ENCODE measurements around the gene HLCS. TPM values are rescaled to one million over a fixed set of nuclear protein-coding genes. Genes with fewer than 3 reads are reported as not detected.

Gene HLCS
- total RNA-seq, 1 donor from 2014 or later: 15.9 TPM

DNA sequence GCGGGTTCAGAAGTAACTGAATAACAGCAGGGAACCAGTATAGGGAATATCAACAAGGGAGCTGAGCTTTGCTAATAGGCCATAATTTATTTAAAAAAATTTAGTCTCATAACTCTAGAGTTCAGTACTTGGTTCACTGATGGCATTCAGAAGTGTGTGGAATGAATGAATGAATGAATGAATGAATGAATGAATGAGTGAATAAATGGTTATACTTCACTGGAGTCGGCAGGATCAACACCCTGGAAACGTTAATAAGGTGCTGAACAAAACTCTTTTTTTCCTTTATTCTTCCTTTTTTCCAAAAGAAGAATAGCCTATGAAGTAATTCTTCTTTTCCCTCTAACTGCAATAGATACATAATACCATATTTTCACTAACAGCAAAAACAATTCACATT is 138.3 kb downstream of the HLCS start:
- H3K9me3 Mint-ChIP-seq (ENCODE audit: unreplicated experiment): no peaks in the 10 kb centered on the region
- H3K4me1 Mint-ChIP-seq (ENCODE audit: low read depth, unreplicated experiment): peaks cover 9% of the 10 kb centered on the region
- TF ChIP-seq, protein P1, sequence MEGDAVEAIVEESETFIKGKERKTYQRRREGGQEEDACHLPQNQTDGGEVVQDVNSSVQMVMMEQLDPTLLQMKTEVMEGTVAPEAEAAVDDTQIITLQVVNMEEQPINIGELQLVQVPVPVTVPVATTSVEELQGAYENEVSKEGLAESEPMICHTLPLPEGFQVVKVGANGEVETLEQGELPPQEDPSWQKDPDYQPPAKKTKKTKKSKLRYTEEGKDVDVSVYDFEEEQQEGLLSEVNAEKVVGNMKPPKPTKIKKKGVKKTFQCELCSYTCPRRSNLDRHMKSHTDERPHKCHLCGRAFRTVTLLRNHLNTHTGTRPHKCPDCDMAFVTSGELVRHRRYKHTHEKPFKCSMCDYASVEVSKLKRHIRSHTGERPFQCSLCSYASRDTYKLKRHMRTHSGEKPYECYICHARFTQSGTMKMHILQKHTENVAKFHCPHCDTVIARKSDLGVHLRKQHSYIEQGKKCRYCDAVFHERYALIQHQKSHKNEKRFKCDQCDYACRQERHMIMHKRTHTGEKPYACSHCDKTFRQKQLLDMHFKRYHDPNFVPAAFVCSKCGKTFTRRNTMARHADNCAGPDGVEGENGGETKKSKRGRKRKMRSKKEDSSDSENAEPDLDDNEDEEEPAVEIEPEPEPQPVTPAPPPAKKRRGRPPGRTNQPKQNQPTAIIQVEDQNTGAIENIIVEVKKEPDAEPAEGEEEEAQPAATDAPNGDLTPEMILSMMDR (IDR thresholded peaks at IDR 0.05; ENCODE audit: partially characterized antibody, unreplicated experiment): no peak
- no peaks in the 10 kb centered on the region for H3K36me3 Mint-ChIP-seq (ENCODE audit: unreplicated experiment)
- DNase-seq: no peak
- H3K27ac Mint-ChIP-seq (ENCODE audit: unreplicated experiment): no peak overlapping the region
- H3K4me3 Mint-ChIP-seq (ENCODE audit: unreplicated experiment): no peak overlapping the region
- no peaks in the 10 kb centered on the region for H3K27me3 Mint-ChIP-seq (ENCODE audit: unreplicated experiment)

DNA sequence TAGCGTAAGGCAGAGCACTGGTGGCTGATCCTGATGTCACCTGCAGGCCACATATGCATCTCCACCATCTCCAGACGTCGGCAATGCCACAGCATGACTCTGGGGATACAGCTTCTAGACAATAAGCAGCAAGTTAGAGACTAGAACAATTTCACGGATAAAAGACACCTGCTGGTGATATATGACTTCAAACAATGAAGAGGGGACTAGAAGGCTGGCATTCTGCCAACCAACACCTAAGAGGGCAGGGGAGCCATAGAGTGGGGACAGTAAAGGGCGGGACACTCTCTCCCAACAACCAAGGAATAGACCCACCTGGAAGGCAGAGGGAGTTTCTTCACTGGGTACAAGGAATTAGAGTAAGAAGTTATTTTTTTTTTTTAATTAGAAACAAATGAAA is 140.8 kb downstream of the HLCS start:
- H3K27me3 Mint-ChIP-seq (ENCODE audit: unreplicated experiment): peaks cover 5% of the 10 kb centered on the region
- H3K4me1 Mint-ChIP-seq (ENCODE audit: low read depth, unreplicated experiment): peaks cover 7% of the 10 kb centered on the region
- H3K36me3 Mint-ChIP-seq (ENCODE audit: unreplicated experiment): no peaks in the 10 kb centered on the region
- H3K4me3 Mint-ChIP-seq (ENCODE audit: unreplicated experiment): no peak overlapping the region
- DNase-seq: no peak
- TF ChIP-seq, protein P1 (IDR thresholded peaks at IDR 0.05; ENCODE audit: partially characterized antibody, unreplicated experiment): no peak
- H3K9me3 Mint-ChIP-seq (ENCODE audit: unreplicated experiment): no peaks in the 10 kb centered on the region
- H3K27ac Mint-ChIP-seq (ENCODE audit: unreplicated experiment): no peak overlapping the region

DNA sequence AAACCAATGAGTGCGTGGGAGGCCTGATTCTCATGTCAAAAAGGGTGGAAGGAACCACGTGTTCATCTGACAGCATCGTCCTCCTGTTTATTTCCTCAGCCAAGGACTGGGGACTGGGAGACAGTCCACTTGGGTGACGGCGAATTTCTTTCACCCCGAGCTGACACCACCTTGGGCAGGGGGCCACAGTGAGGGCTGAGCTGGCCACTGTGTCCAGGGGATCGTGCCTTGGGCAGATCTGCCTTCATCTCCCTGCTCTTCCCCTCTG is 145.5 kb downstream of the HLCS start:
- no peak for DNase-seq
- Mint-ChIP-seq H3K9me3 (ENCODE audit: unreplicated experiment) (no peaks in the 10 kb centered on the region), H3K27ac (ENCODE audit: unreplicated experiment) (no peak overlapping the region), H3K4me1 (ENCODE audit: low read depth, unreplicated experiment) (no peaks in the 10 kb centered on the region), H3K27me3 (ENCODE audit: unreplicated experiment) (peaks cover 5% of the 10 kb centered on the region), H3K36me3 (ENCODE audit: unreplicated experiment) (no peaks in the 10 kb centered on the region), H3K4me3 (ENCODE audit: unreplicated experiment) (no peak overlapping the region)
- TF ChIP-seq, protein P1 (IDR thresholded peaks at IDR 0.05; ENCODE audit: partially characterized antibody, unreplicated experiment): no peak

DNA sequence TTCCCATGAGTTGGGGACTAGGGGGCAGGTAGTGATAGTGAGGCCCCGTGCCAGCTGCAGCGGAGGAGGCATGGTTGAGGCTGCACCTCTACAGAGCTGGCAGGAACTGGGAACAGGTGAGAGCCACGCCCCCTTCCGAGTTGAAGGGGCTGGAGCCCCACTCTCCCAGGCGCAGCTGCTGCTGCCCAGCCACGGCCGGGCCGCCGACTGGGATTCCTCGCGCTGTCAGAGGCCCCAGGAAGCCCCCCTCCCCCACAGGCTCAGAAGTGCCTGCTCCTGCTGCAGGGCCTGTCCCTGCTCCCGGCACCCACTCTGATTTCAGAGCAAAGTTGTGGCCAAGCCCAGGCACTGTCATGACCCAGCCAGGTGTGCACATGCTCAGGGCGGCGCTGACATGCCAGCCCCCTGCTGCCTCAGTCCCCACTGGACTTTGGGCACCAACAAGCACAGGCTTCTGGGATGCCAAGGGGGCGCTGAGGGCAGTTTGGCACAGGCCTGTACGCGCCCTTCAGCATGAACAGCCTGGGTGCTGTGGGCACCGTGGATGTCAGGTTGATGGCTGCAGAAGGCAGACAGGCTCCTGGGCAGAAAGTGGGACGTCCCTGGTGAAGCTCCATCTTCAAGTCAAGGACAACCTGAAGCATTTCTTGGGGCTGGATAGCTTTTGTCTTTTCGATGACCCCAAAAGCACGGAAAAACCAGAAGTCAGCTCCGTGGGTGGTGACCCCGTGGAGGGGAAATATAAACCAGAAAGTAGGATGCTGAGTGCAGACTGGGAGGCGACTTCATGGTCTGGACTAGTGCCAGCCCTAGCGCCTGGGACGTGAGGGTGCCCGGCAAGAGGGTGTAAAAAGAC is 146.1 kb downstream of the HLCS start:
- H3K36me3 Mint-ChIP-seq (ENCODE audit: unreplicated experiment): no peaks in the 10 kb centered on the region
- peak; percentile 33 for DNase-seq
- H3K27ac Mint-ChIP-seq (ENCODE audit: unreplicated experiment): no peak overlapping the region
- no peak overlapping the region for H3K4me3 Mint-ChIP-seq (ENCODE audit: unreplicated experiment)
- peaks cover 5% of the 10 kb centered on the region for H3K27me3 Mint-ChIP-seq (ENCODE audit: unreplicated experiment)
- TF ChIP-seq, protein P1 (IDR thresholded peaks at IDR 0.05; ENCODE audit: partially characterized antibody, unreplicated experiment): no peak
- no peaks in the 10 kb centered on the region for H3K9me3 Mint-ChIP-seq (ENCODE audit: unreplicated experiment)
- H3K4me1 Mint-ChIP-seq (ENCODE audit: low read depth, unreplicated experiment): no peaks in the 10 kb centered on the region

DNA sequence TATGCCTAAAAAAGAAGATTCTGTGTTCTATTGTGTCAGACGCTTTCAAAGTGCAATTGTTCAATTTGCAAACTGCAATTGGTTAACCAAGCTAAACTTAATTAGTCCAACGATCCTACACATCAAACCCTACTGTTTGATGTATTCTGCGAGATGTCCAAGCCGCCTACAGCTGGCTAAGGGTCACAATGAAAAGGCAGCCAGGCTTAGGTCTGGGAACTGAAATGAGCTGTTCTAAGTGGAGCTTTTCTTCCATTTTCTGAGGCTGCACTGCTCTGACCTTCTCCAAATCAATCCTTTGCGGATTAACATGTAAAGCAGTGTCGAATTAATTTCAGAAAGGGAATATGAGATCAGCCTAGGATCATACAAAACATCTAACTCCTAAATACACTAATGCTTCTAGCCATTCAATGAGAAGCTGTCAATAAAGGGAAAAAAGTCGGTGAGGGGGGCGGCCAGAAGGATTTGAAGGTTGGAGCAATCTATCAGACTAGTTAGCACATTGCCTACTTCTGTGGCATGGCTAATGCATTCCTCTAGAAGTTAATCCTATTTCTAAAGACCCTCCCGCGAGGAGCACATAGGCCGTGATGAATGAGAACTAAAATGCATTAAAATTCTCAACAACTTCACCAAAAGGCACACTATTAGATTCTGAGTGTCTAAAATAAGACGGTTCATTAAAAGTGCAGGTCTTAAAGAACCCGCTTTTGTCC is 148.6 kb downstream of the HLCS start:
- Mint-ChIP-seq H3K9me3 (ENCODE audit: unreplicated experiment) (no peaks in the 10 kb centered on the region), H3K4me1 (ENCODE audit: low read depth, unreplicated experiment) (no peaks in the 10 kb centered on the region), H3K36me3 (ENCODE audit: unreplicated experiment) (no peaks in the 10 kb centered on the region), H3K27ac (ENCODE audit: unreplicated experiment) (no peak overlapping the region), H3K4me3 (ENCODE audit: unreplicated experiment) (no peak overlapping the region), H3K27me3 (ENCODE audit: unreplicated experiment) (peaks cover 7% of the 10 kb centered on the region)
- TF ChIP-seq, protein P1 (IDR thresholded peaks at IDR 0.05; ENCODE audit: partially characterized antibody, unreplicated experiment): no peak
- DNase-seq: no peak
